ENCODE data around the gene MRM2. TPM values are rescaled to one million over a fixed set of nuclear protein-coding genes. Genes with fewer than 3 reads are reported as not detected.

Gene MRM2
- polyA plus RNA-seq, 1 donor, result 27.6 TPM

DNA sequence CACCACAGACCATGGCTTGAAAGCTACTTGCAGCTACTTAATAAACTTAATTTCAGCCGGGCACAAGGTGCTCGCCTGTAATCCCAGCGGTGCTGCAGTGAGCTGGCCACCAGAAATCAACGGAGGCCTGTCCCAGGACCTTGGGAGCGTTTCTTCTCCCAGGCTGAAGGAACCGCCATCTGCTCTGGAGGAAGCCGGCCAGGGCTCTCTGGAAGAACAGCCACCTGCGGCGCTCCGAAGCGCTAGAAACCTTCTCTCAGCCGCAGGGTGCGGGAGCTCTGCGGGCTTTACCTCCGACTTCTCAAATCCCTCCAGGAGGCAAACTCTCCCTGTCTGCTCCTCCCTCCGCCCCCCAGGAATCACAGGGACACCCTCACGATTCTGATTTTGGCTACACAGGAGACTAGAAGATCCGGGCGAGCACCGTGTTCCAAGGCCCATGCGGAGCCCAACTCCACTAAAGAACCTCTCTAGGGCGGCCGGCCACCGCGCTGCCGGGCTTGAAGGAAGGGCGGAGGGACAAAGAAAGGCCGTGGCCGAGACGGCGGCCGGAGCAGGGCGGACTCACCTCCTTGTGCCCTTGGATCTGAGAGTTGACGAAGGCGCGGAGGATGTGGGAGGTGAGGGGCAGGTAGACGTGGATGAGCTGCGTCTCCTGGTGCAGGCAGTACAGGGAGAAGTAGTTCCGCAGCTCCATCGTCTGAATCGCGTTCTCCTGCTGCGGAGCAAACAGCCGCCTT, 14.5 kb upstream of the MRM2 start:
- Histone ChIP-seq H3K4me3 (ENCODE audit: low read length) (no peak overlapping the region), H3K4me1 (ENCODE audit: control insufficient read depth, insufficient read depth, low read length) (no peaks in the 10 kb centered on the region), H3K9me3 (ENCODE audit: control insufficient read depth, low read depth, low read length) (no peaks in the 10 kb centered on the region), H3K36me3 (ENCODE audit: control insufficient read depth, insufficient read depth, low read length) (peaks cover 67% of the 10 kb centered on the region), H3K27me3 (ENCODE audit: control insufficient read depth, insufficient read depth, low read length) (no peaks in the 10 kb centered on the region), H3K27ac (ENCODE audit: low read length) (no peak overlapping the region)
- DNase-seq, result no peak
- 80% methylated on average over 1 of the region's 44 CpGs for WGBS (ENCODE audit: insufficient coverage, low lambda C conversion rate)

GRCh38 chr7:2255145-2256139, 13.4 kb upstream of the MRM2 start:
- DNase-seq, result no peak
- Histone ChIP-seq H3K4me1 (ENCODE audit: control insufficient read depth, insufficient read depth, low read length) (no peaks in the 10 kb centered on the region), H3K4me3 (ENCODE audit: low read length) (no peak overlapping the region), H3K9me3 (ENCODE audit: control insufficient read depth, low read depth, low read length) (no peaks in the 10 kb centered on the region), H3K27ac (ENCODE audit: low read length) (no peak overlapping the region), H3K36me3 (ENCODE audit: control insufficient read depth, insufficient read depth, low read length) (peaks cover 67% of the 10 kb centered on the region), H3K27me3 (ENCODE audit: control insufficient read depth, insufficient read depth, low read length) (no peaks in the 10 kb centered on the region)
- no CpG with 5 or more reads among the region's 33 CpGs for WGBS (ENCODE audit: insufficient coverage, low lambda C conversion rate)

DNA sequence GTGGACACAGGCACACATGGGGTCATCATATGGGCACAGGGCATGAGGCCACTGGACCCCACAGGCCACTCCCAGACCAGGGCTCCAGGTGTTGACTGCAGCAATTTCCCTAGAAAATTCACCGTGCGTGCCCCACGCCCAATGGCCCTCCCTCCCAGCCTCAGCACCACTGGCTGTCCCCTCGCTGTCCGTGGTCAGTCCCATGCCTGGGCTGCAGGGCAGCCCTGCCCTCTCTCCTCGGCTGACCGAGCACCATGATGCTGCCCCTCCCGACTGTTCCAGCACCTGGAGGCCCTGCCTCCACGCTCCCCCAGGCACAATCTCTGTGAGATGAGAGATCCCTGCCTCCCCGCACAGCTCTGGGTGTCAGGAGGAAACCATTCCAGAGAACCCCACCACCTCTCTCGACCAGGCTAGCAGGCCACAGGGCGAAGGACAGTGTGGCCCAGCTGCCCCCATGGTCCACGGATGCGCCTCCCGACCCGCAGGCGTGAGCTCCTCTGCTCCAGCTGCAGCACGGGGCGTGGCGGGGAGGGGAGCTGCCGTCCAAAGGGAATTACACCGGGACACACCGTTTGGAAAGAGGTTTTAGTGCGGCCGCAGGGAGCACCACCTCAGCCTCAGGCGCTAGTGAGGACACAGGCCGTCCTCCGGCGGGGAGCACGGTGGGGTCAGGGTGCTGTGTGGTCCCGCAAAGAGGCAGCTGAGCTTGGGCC, 12.6 kb upstream of the MRM2 start:
- WGBS (ENCODE audit: insufficient coverage, low lambda C conversion rate), result no CpG with 5 or more reads among the region's 31 CpGs

GRCh38 chr7:2253525-2254244, 11.7 kb upstream of the MRM2 start:
- Histone ChIP-seq H3K27ac (ENCODE audit: low read length) (no peak overlapping the region), H3K4me3 (ENCODE audit: low read length) (no peak overlapping the region), H3K4me1 (ENCODE audit: control insufficient read depth, insufficient read depth, low read length) (peaks cover 3% of the 10 kb centered on the region), H3K9me3 (ENCODE audit: control insufficient read depth, low read depth, low read length) (no peaks in the 10 kb centered on the region), H3K36me3 (ENCODE audit: control insufficient read depth, insufficient read depth, low read length) (peaks cover 63% of the 10 kb centered on the region), H3K27me3 (ENCODE audit: control insufficient read depth, insufficient read depth, low read length) (no peaks in the 10 kb centered on the region)
- DNase-seq, result no peak
- WGBS (ENCODE audit: insufficient coverage, low lambda C conversion rate), result no CpG with 5 or more reads among the region's 32 CpGs

More for the DNA sequence above, 12.6 kb upstream of the MRM2 start:
- Histone ChIP-seq H3K27me3 (ENCODE audit: control insufficient read depth, insufficient read depth, low read length) (no peaks in the 10 kb centered on the region), H3K9me3 (ENCODE audit: control insufficient read depth, low read depth, low read length) (no peaks in the 10 kb centered on the region), H3K36me3 (ENCODE audit: control insufficient read depth, insufficient read depth, low read length) (peaks cover 69% of the 10 kb centered on the region), H3K4me3 (ENCODE audit: low read length) (no peak overlapping the region), H3K27ac (ENCODE audit: low read length) (no peak overlapping the region), H3K4me1 (ENCODE audit: control insufficient read depth, insufficient read depth, low read length) (peaks cover 1% of the 10 kb centered on the region)
- DNase-seq, result no peak

DNA sequence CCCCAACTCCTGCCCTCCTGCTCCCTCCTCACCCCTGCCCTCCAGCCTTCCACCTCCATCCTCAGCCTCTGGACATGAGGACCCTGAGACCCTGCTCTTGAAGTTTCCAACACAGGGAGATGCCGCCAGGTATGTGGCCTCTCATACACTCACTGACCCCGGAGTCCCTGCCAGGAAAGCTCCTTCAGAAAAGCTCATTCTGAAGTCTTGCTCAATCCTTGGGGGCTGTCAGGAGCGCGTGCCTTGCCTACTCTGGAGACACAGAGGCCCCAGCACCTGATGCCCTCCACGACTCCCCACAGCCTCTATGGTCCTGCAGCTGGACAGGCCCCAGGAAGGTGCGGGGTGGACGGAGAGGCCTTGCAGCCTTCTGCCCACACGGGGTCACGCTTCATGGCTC, 11.0 kb upstream of the MRM2 start:
- WGBS (ENCODE audit: insufficient coverage, low lambda C conversion rate), result no CpG with 5 or more reads among the region's 9 CpGs
- Histone ChIP-seq H3K27ac (ENCODE audit: low read length) (no peak overlapping the region), H3K27me3 (ENCODE audit: control insufficient read depth, insufficient read depth, low read length) (no peaks in the 10 kb centered on the region), H3K9me3 (ENCODE audit: control insufficient read depth, low read depth, low read length) (no peaks in the 10 kb centered on the region), H3K4me3 (ENCODE audit: low read length) (no peak overlapping the region), H3K4me1 (ENCODE audit: control insufficient read depth, insufficient read depth, low read length) (peaks cover 3% of the 10 kb centered on the region), H3K36me3 (ENCODE audit: control insufficient read depth, insufficient read depth, low read length) (peaks cover 58% of the 10 kb centered on the region)
- DNase-seq, result no peak

GRCh38 chr7:2251841-2252771, 10.1 kb upstream of the MRM2 start:
- DNase-seq, result no peak
- no CpG with 5 or more reads among the region's 24 CpGs for WGBS (ENCODE audit: insufficient coverage, low lambda C conversion rate)
- Histone ChIP-seq H3K4me3 (ENCODE audit: low read length) (no peak overlapping the region), H3K27me3 (ENCODE audit: control insufficient read depth, insufficient read depth, low read length) (no peaks in the 10 kb centered on the region), H3K4me1 (ENCODE audit: control insufficient read depth, insufficient read depth, low read length) (peaks cover 3% of the 10 kb centered on the region), H3K27ac (ENCODE audit: low read length) (no peak overlapping the region), H3K36me3 (ENCODE audit: control insufficient read depth, insufficient read depth, low read length) (peaks cover 52% of the 10 kb centered on the region), H3K9me3 (ENCODE audit: control insufficient read depth, low read depth, low read length) (no peaks in the 10 kb centered on the region)

GRCh38 chr7:2251381-2251780, 9.4 kb upstream of the MRM2 start:
- WGBS (ENCODE audit: insufficient coverage, low lambda C conversion rate), result no CpG with 5 or more reads among the region's 10 CpGs
- Histone ChIP-seq H3K4me3 (ENCODE audit: low read length) (no peak overlapping the region), H3K27ac (ENCODE audit: low read length) (no peak overlapping the region), H3K36me3 (ENCODE audit: control insufficient read depth, insufficient read depth, low read length) (peaks cover 45% of the 10 kb centered on the region), H3K4me1 (ENCODE audit: control insufficient read depth, insufficient read depth, low read length) (peaks cover 3% of the 10 kb centered on the region), H3K27me3 (ENCODE audit: control insufficient read depth, insufficient read depth, low read length) (no peaks in the 10 kb centered on the region), H3K9me3 (ENCODE audit: control insufficient read depth, low read depth, low read length) (no peaks in the 10 kb centered on the region)
- DNase-seq, result no peak

DNA sequence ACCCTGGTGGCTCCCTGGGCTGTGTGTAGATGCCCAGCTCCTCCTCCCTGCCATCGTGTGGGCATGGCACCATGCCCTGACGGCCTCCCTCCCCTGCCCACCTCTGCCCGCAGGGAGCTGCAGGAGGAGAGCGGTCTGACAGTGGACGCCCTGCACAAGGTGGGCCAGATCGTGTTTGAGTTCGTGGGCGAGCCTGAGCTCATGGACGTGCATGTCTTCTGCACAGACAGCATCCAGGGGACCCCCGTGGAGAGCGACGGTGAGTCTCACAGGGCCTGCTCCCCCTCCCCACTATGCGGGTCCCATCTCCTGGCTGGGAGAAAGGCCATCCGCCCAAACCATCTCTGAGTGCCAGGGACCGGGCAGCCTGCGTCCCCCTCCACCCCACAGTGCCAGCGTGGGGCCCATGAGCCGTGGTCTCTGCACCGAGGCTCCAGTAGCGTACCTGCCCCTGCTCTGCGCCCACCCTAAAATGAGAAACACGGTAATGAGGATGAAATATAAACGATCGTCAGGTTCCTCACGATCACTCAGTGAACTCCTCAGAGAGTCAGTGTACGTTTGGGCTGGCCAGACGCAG, 7.8 kb upstream of the MRM2 start:
- Histone ChIP-seq H3K4me1 (ENCODE audit: control insufficient read depth, insufficient read depth, low read length) (peaks cover 3% of the 10 kb centered on the region), H3K9me3 (ENCODE audit: control insufficient read depth, low read depth, low read length) (no peaks in the 10 kb centered on the region), H3K36me3 (ENCODE audit: control insufficient read depth, insufficient read depth, low read length) (peaks cover 31% of the 10 kb centered on the region), H3K4me3 (ENCODE audit: low read length) (no peak overlapping the region), H3K27ac (ENCODE audit: low read length) (no peak overlapping the region), H3K27me3 (ENCODE audit: control insufficient read depth, insufficient read depth, low read length) (no peaks in the 10 kb centered on the region)
- WGBS (ENCODE audit: insufficient coverage, low lambda C conversion rate), result no CpG with 5 or more reads among the region's 27 CpGs
- DNase-seq, result no peak
